Caki2 (cell line): ENCODE measurements around the gene MFAP4. TPM values are rescaled to one million over a fixed set of nuclear protein-coding genes. Genes with fewer than 3 reads are reported as not detected.

Experiments used
- DNase-seq: peaks from one replicate; pipeline ENCODE4 v3.0.0-alpha.2; 2015; ENCODE audit warnings: low read depth
- in situ Hi-C: cut with HindIII; loops from 2 replicates; pipeline ENCODE4 v1.10.0; 2016; ENCODE audit warnings: low sequenced_read_pairs, low pct_unique_long_range_greater_than_20kb, mixed read lengths
- total RNA-seq: library from RNA; depleted of rRNA; stranded (reverse); fragments of >200 nt; shearing (Covaris generic); gene quantifications from 2 replicates; pipeline ENCODE4 v1.2.3, GENCODE V29; 2014; ENCODE audit warnings: low replicate concordance; rRNA removed

The MFAP4 gene, protein sequence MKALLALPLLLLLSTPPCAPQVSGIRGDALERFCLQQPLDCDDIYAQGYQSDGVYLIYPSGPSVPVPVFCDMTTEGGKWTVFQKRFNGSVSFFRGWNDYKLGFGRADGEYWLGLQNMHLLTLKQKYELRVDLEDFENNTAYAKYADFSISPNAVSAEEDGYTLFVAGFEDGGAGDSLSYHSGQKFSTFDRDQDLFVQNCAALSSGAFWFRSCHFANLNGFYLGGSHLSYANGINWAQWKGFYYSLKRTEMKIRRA
- total RNA-seq: not detected in 2 replicates

GRCh38 chr17:19386974-19387920, at the start of gene MFAP4:
Gene MFAP4 (minus strand): TSS chr17:19387190. CDS start chr17:19387155, 35 bp downstream.
- no peak for DNase-seq
- in situ Hi-C loops: no loop called here

GRCh38 chr17:19433727-19434340, 46.8 kb upstream of the MFAP4 start:
- in situ Hi-C loops: no loop called here
- DNase-seq: no peak

DNA sequence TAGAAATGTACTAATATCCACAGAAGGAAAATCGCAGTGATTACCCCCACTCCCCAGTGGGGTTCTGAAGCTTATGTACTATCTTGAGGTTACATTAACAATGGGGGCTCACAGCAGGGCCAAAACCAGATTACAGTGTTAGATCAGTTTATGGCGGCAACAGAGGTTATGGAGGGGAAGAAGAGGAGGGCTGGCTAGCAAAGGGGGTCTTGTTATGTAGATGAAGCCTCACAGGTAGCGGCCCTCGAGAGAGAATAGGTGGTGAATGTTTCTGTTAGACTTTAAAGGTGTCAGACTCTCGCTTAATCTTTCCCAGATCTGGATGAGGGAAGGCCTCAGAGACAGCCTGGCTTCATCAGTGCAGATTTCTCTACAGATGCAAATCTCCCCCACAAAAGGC, 46.3 kb upstream of the MFAP4 start:
- in situ Hi-C loops: no loop called here

GRCh38 chr17:19431691-19432090, 44.7 kb upstream of the MFAP4 start:
- DNase-seq: no peak
- in situ Hi-C loops: no loop called here

More for the DNA sequence above, 46.3 kb upstream of the MFAP4 start:
- DNase-seq: no peak

DNA sequence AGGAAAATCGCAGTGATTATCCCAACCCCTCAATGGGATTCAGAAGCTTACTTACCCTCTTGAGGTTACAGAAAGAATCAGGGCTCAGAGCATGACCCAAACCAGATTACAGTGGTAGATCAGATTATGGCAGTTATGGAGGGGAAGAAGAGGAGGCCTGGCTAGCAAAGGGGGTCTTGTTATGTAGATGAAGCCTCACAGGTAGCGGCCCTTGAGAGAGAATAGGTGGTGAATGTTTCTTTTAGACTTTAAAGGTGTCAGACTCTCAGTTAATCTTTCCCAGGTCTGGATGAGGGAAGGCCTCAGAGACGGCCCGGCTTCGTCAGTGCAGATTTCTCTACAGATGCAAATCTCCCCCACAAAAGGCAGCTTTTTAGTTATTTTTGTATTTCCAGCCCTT, 39.6 kb upstream of the MFAP4 start:
- in situ Hi-C loops: no loop called here
- DNase-seq: no peak

GRCh38 chr17:19424934-19425868, 38.2 kb upstream of the MFAP4 start:
- in situ Hi-C loops: no loop called here
- no peak for DNase-seq

DNA sequence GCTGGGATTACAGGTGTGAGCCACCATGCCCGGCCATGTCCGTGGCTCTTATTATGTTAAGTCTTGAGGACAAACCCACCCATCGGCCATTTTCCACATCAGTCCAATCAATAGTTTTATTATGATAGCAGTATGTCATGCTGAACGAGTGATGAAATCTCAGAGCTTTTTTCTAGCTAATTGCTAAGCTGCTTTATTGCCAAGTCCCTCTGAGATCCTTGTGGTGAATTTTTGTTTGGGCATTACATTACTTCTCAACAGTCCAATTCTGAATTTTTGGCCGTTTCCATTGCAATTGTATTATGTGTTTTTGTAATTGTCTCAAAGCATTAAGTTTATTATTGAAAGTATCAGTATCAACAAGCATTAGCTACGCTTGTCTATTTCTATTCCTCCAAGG, 34.9 kb upstream of the MFAP4 start:
- DNase-seq: no peak
- in situ Hi-C loops: no loop called here

GRCh38 chr17:19421219-19421618, 34.2 kb upstream of the MFAP4 start:
- DNase-seq: no peak
- in situ Hi-C loops: no loop called here

GRCh38 chr17:19418251-19418992, 31.4 kb upstream of the MFAP4 start:
- in situ Hi-C loops: no loop called here
- no peak for DNase-seq

- no peak for DNase-seq
- in situ Hi-C loops: no loop called here
Measured at GRCh38 chr17:19417611-19418010, 30.6 kb upstream of the MFAP4 start.

DNA sequence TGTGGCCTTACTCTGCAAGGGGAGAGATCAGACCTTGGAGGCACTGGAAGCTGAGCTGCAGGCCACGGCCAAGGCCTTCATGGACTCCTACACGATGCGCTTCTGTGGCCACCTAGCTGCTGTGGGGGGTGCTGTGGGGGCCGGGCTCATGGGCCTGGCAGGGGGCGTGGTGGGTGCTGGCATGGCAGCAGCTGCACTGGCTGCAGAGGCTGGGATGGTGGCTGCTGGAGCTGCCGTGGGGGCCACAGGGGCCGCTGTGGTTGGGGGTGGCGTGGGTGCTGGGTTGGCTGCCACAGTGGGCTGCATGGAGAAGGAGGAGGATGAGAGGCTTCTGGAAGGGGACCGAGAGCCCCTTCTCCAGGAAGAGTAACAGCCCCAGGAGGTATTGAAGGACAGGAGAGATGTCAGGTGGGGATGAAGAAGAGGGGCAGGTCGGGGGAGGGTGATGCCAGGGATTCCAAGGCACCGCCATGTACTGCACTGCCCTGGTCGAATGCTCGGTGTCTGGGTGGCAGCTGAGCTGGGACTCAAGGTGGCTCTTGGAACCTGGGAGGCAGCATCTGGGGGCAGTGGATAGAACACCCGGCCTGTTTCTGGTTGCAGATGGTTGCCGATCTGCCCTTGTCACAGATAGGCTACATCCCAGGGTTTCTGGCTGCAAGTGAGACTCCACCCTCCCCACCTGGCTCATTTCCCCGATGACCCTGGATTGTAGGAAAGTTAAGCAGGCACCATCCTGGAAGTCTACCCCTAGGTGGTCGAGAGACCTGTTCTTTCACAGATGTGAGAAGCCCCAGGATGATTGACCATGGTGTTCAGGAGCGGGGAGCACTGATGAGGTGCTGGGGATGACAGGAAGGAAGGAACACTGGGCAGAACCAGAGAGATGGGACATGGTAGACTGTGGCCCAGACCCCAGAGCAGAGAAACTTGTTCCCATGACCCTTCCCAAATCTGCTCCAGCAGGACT, 29.1 kb upstream of the MFAP4 start:
- in situ Hi-C loops: no loop called here

DNA sequence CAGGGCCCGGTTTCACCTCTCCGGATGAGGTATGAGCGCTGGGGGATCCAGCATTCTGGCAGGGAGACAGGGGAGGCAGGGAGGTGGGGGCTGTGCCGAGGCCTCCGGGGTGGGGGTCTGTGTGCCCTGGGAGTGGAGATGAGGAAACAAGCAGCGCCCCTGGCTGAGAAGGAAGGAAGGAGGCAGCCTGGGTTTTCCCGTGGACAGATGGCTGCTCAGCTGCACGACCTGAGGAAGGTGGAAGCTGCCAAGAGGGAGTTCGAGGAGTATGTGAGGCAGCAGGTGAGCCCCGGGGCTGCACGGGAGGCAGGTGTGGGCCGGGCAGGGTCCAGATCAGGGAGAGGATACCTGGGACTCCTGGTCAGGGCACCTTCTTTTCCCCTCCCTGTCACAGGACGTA, 28.3 kb upstream of the MFAP4 start:
- in situ Hi-C loops: no loop called here
- DNase-seq: no peak

More for the DNA sequence above, 29.1 kb upstream of the MFAP4 start:
- no peak for DNase-seq

GRCh38 chr17:19414396-19415280, 27.6 kb upstream of the MFAP4 start:
- in situ Hi-C loops: no loop called here

DNA sequence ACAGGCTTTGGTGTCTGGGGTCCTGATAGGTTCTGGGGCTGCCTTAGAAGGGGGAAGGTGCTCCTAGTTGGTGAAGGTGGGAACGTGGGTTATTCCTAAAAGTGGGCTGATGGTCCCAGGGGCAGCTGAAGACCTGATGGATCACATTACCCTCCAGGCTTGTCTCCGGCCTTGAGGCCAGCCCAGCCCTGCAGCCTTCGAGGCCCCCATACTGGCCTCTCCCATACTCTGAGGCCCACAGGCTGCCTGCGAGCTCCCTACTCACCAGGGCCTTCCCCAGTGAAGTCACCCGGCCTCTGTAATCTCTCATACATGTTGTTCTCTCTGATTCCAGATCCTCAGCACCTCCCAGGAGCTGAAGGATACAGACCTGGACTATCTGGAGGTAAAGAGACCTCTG, 26.8 kb upstream of the MFAP4 start:
- in situ Hi-C loops: no loop called here
- no peak for DNase-seq

More at GRCh38 chr17:19414396-19415280, 27.6 kb upstream of the MFAP4 start:
- DNase-seq: no peak

GRCh38 chr17:19412984-19413383, 26.0 kb upstream of the MFAP4 start:
- no peak for DNase-seq

More at GRCh38 chr17:19412984-19413383, 26.0 kb upstream of the MFAP4 start:
- in situ Hi-C loops: no loop called here
